ENCODE data around the gene RASA4B. TPM values are rescaled to one million over a fixed set of nuclear protein-coding genes. Genes with fewer than 3 reads are reported as not detected.

The RASA4B gene
- total RNA-seq, 1 experiment from 2014 or later, result 1.2 TPM

DNA sequence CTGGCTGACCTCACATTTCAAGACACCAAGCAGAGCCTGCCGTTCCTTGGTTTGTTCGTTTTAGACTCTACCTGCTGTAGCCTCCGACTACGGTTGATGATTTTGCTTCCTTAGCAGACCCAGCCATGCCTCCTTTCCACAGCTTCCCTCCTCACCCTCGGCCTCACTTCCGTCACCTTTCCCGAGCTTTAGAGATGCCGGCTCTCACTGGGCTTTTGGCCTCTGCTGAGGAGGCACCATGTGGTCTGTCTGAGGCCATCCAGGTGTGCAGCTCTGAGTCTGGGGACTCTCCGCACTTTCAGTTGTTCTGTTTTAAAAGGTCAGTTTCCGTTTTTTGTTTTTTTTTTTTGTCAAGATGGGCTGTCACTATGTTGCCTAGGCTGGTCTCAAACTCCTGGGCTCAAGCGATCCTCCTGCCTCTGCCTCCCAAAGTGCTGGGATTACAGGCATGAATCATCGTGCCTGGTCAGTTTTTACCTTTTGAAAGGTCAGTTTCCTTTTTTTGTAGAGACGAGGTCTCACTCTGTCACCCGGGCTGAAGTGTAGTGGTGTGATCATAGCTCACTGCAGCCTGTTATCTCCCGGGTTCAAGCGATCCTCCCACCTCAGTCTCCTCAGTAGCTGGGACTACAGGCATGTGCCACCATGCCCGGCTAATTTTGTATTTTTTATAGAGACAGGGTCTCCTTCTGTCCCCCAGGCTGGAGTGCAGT, 72.5 kb downstream of the RASA4B start:
- Histone ChIP-seq H3K27ac (no peak overlapping the region), H4K20me1 (ENCODE audit: insufficient read depth) (no peaks in the 10 kb centered on the region; the same call in 1 of the 2 replicates), H3K9me2 (ENCODE audit: insufficient read depth) (no peaks in the 10 kb centered on the region), H3K27me3 (ENCODE audit: insufficient read depth, low read depth) (no peaks in the 10 kb centered on the region), H3K4me1 (replicated peaks; ENCODE audit: insufficient read depth) (peaks cover 8% of the 10 kb centered on the region), H3K36me3 (ENCODE audit: low read depth) (no peaks in the 10 kb centered on the region), H3K4me3 (no peak overlapping the region), H3K9me3 (ENCODE audit: insufficient read depth, low read depth) (no peaks in the 10 kb centered on the region), H3F3A (ENCODE audit: insufficient read depth, low read depth) (peaks cover 9% of the 10 kb centered on the region; the same call in 1 of the 2 replicates), H2AFZ (no peak overlapping the region), H3K4me2 (no peak overlapping the region), H3K79me2 (ENCODE audit: low read depth) (no peaks in the 10 kb centered on the region)
- BruUV-seq (replicated peaks), result no TSS peak
- intact Hi-C loops (cut with micrococcal nuclease; ENCODE audit: unreplicated experiment), result no loop called here
- TF ChIP-seq, protein P1, sequence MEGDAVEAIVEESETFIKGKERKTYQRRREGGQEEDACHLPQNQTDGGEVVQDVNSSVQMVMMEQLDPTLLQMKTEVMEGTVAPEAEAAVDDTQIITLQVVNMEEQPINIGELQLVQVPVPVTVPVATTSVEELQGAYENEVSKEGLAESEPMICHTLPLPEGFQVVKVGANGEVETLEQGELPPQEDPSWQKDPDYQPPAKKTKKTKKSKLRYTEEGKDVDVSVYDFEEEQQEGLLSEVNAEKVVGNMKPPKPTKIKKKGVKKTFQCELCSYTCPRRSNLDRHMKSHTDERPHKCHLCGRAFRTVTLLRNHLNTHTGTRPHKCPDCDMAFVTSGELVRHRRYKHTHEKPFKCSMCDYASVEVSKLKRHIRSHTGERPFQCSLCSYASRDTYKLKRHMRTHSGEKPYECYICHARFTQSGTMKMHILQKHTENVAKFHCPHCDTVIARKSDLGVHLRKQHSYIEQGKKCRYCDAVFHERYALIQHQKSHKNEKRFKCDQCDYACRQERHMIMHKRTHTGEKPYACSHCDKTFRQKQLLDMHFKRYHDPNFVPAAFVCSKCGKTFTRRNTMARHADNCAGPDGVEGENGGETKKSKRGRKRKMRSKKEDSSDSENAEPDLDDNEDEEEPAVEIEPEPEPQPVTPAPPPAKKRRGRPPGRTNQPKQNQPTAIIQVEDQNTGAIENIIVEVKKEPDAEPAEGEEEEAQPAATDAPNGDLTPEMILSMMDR (conservative IDR thresholded peaks at IDR 0.05), result no peak
- ChIA-PET POLR2A (ENCODE audit: unreplicated experiment) (no interaction called here), CTCF (no interaction called here)
- DNase-seq, result no peak

- intact Hi-C loops (cut with micrococcal nuclease; ENCODE audit: unreplicated experiment), result loop anchor here (1.0 kb wide), 1 partner anchor 8 kb away; no protein-coding TSS in a partner anchor
- ChIA-PET POLR2A (ENCODE audit: unreplicated experiment) (interaction anchor here (0.7 kb wide), 1 partner anchor 45 kb away, joined by 4 read pairs; no protein-coding TSS in a partner anchor), CTCF (interaction anchor here (0.6 to 1.1 kb wide), 2 partner anchors 8 to 27 kb away, joined by 4 to 6 read pairs; no protein-coding TSS in a partner anchor)
- Histone ChIP-seq H3K27ac (peak overlapping the region; percentile 55), H3K4me3 (no peak overlapping the region), H4K20me1 (ENCODE audit: insufficient read depth) (no peaks in the 10 kb centered on the region; the same call in 1 of the 2 replicates), H3K4me1 (replicated peaks; ENCODE audit: insufficient read depth) (peaks cover 16% of the 10 kb centered on the region), H3K4me2 (peak overlapping the region; percentile 29), H3F3A (ENCODE audit: insufficient read depth, low read depth) (peaks cover 16% of the 10 kb centered on the region; the same call in 1 of the 2 replicates), H3K9me2 (ENCODE audit: insufficient read depth) (no peaks in the 10 kb centered on the region), H3K36me3 (ENCODE audit: low read depth) (no peaks in the 10 kb centered on the region), H2AFZ (no peak overlapping the region), H3K9me3 (ENCODE audit: insufficient read depth, low read depth) (no peaks in the 10 kb centered on the region), H3K79me2 (ENCODE audit: low read depth) (no peaks in the 10 kb centered on the region), H3K27me3 (ENCODE audit: insufficient read depth, low read depth) (no peaks in the 10 kb centered on the region)
- peak; percentile 86 to 93 for DNase-seq
- TF ChIP-seq, protein P1 (conservative IDR thresholded peaks at IDR 0.05), result no peak
- no peak for TF ChIP-seq EZH2 (IDR thresholded peaks at IDR 0.05; ENCODE audit: low read depth)
- BruUV-seq (replicated peaks), result no TSS peak
Observed at GRCh38 chr7:102439963-102440795, 77.4 kb downstream of the RASA4B start.

DNA sequence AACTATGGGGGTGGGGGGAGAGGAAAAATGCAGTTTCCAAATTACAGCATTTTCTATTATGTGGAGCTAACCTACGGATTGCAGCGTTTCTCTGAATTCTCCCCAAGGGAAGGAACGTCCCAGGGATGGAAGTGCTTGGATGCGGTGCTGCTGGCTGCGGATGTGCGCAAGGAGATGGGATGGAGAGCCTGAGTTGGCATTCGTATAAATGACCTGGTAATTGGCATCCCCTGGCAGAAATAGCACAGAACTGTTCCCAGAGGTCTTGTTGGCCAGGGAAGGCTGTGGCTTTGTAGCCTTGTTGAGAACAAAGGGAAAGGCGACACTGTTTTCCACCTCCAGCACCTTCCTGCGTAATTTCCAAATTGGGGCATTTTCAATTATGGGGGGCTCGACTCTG, 81.5 kb downstream of the RASA4B start:
- Histone ChIP-seq H3K27ac (no peak overlapping the region), H3K4me2 (no peak overlapping the region), H3K27me3 (ENCODE audit: insufficient read depth, low read depth) (no peaks in the 10 kb centered on the region), H3K4me3 (no peak overlapping the region), H3K9me2 (ENCODE audit: insufficient read depth) (no peaks in the 10 kb centered on the region), H3K36me3 (ENCODE audit: low read depth) (no peaks in the 10 kb centered on the region), H3K79me2 (ENCODE audit: low read depth) (no peaks in the 10 kb centered on the region), H3K9me3 (ENCODE audit: insufficient read depth, low read depth) (no peaks in the 10 kb centered on the region), H4K20me1 (ENCODE audit: insufficient read depth) (no peaks in the 10 kb centered on the region; the same call in 1 of the 2 replicates), H3F3A (ENCODE audit: insufficient read depth, low read depth) (peaks cover 32% of the 10 kb centered on the region), H2AFZ (no peak overlapping the region), H3K4me1 (replicated peaks; ENCODE audit: insufficient read depth) (peaks cover 22% of the 10 kb centered on the region)
- TF ChIP-seq, protein P1 (conservative IDR thresholded peaks at IDR 0.05), result no peak
- TF ChIP-seq EZH2 (IDR thresholded peaks at IDR 0.05; ENCODE audit: low read depth), result no peak
- POLR2A ChIA-PET (ENCODE audit: unreplicated experiment), result interaction anchor here (0.6 kb wide), 1 partner anchor 129 kb away, joined by 7 read pairs; no protein-coding TSS in a partner anchor
- no TSS peak for BruUV-seq (replicated peaks)
- CTCF ChIA-PET, result no interaction called here
- DNase-seq, result no peak
- intact Hi-C loops (cut with micrococcal nuclease; ENCODE audit: unreplicated experiment), result no loop called here
